Measurements from ENCODE around the gene NOSIP.
"Not testable (repeated sequence)": the region's sequence is repeated elsewhere in the genome, so short reads cannot be mapped to it uniquely, and the experiment has no call there.

Gene NOSIP, protein sequence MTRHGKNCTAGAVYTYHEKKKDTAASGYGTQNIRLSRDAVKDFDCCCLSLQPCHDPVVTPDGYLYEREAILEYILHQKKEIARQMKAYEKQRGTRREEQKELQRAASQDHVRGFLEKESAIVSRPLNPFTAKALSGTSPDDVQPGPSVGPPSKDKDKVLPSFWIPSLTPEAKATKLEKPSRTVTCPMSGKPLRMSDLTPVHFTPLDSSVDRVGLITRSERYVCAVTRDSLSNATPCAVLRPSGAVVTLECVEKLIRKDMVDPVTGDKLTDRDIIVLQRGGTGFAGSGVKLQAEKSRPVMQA

DNA sequence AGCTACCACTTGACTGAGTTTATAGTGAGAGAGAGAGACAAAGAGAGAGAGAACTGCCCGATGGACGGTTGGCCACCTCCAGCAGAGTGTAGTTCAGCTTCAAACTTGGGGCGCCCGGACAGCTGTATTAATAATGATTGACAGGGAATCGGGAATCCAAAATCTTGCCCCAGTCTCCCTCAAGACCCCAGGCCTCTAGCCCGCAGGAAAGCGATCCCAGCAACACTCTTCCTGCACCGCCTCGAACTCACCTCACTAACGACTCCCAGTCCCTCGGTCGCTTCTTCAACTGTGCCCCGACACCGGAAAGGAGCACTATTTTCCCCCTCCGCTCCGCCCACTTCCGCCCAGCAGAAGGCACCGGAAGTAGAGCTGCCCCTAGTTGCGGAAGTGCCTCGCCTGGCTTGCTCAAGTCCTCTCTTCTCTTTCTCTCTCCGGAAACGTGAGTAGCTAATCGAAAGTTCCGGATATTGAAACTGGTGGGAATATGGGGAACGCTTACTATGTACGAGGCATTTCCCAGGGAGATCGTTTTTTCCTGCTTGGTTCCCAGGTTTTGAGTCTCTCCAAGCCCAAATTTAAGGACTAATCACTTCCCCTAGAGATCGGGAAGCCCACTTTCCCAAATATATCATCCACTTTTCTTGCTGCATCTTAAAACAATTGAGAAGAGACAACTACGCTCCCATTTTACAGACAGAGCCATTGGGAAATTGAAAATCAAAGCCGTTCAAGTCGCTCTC is at the start of gene NOSIP:
Gene NOSIP, minus strand, starts transcription at position 293 of the 743 bp plus-strand sequence. CDS start 19,865 bp downstream, outside the sequence.
- peak; percentile 96 for DNase-seq

DNA sequence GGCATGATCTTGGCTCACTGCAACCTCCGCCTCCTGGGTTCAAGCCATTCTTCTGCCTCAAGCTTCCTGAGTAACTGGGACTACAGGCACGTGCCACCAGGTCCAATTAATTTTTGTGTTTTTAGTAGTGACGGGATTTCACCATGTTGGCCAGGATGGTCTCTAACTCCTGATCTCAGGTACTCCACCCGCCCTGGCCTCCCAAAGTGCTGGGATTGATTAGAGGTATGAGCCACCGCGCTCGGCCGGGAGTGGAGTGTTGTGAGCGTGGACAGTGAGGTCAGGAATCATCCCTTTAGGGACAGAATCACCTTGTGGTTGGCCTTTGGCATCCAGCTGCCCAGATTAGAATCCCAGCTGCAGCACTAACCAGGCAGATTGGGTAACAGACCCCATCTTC is 49.3 kb upstream of the NOSIP start:
- DNase-seq: no peak

DNA sequence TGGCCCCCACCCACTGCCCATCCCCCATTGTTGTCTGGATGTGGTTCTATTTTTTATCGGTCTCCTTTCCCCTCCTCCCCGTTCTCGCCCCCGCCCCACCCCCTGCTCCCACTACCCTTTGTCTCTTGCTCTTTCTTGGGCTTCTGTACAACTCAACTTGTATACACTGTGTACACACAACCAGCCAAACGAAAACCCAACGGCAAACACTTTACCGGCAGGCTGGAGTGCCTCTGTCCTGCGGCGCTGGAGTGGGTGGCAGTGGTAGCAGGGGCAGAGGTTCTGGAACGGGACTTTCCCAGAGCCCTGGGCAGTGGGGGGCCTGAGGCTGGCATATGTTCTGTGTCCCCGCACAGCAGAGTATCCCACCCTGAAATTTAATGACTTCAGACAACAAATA is 45.9 kb upstream of the NOSIP start:
- DNase-seq: no peak

DNA sequence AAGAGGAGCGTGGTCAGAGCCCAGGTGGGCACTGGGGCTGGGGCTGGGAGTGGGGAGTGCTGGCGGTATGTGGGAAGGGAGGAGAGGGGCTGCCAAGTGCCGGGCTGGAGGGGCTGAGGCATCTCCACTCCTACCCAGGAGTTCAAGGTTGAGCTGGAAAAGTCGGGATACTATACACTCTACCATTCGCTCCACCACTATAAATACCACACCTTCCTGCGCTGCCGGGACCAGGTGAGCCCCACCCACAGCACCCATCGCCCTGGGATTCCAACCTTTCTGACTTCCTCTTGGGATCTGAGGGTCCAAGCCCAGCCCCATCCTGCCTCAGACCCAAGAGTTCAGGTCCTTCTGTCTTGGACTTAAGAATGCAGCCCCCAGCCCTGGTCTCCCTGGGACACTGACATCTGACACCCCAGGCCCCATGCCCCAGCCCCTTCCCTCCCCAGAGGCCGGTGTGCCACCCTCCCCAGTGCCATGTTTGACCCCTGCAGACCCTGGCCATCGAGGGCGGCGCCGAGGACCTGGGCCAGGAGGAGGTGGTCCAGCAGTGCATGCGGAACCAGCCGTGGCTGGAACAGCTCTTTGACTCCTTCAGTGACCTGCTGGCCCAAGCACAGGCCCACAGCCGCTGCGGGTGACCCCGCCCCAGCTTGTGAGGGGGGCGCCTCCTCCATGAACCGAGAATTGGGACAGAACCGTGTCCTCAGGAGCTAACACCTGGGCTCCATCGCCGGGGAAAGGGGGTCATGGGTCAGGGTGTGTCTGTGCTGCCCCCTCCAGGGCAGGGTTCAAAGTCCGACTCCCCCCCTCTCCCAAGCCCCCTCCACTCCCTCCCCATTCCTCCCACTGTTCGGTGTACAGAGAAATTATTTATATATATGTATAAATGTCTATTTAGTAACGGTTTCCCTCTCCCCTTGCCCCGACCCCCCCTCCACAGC is 44.9 kb upstream of the NOSIP start:
- DNase-seq: no peak

DNA sequence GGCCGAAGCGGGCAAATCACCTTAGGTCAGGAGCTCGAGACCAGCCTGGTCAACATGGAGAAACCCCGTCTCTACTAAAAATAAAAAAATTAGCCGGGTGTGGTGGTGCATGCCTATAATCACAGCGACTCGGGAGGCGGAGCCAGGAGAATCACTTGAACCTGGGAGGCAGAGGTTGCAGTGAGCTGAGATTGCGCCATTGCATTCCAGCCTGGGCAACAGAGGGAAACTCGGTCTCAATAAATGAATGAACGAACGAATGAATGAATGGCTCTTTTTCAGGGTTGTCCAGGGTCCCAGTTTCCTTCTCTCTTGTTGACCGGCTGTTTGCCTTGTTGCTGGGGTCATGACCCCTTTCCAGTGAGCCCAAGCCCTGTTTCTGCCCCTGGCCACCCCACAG is 37.5 kb upstream of the NOSIP start:
- not testable (repeated sequence) for DNase-seq

DNA sequence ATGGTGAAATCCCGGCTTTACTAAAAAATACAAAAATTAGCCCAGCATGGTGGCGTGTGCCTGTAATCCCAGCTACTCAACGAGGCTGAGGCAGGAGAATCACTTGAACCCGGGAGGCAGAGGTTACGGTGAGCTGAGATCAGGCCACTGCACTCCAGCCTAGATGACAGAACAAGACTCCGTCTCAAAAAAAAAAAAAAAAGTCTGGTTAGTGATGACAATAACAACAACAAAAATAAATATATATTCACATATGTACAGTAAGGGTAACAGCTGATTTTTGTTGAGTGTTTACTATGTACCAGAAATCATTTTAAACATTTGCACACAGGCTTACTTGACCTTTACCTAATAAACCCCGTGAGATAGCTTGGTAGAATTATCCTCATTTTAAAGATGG is 36.6 kb upstream of the NOSIP start:
- DNase-seq: no peak

DNA sequence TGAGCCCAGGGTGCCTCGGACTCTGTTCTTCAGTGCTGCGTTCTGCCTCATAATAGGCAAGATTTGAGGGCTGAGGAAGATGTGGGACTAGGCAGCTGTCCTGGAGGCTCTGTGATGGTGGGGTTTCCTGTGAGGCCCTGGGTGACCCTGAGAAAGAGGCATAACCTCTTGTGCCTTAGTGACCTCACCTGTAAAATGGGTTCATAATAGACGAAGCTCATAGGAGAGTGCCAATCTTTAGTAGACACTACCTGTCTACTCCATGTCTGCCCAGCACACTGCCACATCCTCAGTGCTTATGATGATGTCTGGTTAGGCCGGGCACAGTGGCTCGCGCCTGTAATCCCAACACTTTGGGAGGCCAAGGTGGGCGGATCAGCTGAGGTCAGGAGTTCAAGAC is 36.2 kb upstream of the NOSIP start:
- no peak for DNase-seq

DNA sequence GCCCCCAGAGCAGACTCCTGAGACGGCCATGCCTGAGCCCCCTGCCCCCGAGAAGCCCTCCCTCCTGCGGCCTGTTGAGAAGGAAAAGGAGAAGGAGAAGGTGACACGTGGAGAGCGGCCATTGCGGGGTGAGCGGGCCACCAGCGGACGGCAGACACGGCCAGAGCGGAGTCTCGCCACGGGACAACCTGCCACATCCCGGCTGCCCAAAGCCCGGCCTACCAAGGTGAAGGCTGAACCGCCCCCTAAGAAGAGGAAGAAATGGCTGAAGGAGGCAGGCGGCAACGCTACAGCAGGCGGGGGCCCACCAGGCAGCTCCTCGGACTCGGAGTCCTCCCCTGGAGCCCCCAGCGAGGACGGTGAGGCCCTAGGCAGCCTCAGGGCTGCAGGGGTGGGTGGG is 35.5 kb upstream of the NOSIP start:
- DNase-seq: no peak

DNA sequence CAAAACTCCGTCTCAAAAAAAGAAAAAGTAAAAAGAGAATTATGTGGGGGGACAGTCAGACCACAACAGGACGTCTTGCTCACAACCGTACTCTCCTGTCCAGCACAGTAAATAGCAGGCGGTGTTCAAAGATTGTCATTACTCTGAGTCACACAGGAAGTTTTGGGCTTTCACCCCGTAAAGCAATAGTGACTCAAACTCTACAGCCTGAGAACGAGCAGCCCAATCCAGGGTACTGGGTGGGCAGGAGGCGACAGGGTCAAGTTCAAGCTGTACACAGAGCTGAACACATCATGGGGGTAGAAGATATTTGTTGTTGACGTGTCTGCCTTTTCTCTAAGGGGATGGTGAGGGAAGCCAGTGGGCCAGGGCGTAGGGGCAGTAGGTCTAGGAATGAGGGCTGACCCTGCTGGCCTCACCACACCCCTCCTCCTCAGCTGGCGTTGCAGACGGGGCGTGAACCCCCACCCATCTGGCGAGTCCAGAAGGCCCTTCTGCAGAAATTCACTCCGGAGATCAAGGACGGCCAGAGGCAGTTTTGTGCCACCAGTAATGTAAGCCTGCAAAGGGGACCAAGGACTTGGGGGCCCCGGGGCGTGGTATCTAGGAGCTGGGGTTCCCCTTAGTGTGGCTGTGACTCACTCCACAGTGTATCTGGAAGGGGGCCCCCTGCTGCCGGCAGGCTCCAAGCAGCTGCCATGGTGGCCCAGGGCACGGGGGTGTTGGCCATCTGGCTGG is 33.9 kb upstream of the NOSIP start:
- no peak for DNase-seq

DNA sequence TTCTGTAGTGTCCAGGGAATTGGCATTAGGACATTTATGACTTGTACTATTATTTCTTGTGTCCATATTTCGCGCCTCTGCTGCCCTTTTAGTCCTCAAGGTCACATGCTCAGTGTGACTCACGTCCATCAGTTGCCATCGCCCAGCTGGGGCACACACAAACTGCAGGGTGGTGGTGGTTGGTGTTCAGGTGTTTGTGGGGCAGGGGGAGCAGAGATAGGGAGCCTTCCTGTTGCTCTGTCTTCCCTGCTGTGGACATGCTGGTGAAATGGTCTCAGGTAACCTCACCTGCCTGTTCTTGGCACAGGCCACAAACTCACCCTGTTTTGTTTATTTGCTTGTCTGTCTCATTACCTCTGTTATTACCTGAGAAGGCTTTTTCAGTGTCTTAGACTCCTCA is 33.0 kb upstream of the NOSIP start:
- no peak for DNase-seq

DNA sequence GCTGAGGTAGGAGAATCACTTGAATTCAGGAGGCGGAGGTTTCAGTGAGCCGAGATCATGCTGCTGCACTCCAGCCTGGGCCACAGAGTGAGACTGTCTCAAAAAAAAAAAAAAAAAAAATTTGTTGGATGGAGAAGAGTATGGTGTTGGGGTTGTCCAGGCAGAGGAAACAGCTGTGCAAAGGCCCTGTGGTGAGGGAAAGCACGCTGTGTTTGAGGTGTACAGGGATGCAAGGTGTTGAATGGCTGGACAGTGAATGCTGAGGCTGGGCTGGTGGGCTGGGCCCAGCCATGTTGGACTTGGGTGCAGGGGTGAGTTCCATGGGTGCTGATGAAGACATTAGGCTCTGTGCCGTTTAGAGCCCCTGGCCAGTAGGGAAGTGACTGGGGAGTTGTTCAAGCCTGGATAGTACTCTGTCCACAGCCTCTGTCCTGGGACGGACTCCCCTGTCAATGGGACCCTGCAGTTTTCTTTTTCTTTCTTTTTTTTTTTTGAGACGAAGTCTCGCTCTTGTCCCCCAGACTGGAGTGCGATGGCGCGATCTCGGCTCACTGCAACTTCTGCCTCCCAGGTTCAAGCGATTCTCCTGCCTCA is 29.2 kb upstream of the NOSIP start:
- no peak for DNase-seq

DNA sequence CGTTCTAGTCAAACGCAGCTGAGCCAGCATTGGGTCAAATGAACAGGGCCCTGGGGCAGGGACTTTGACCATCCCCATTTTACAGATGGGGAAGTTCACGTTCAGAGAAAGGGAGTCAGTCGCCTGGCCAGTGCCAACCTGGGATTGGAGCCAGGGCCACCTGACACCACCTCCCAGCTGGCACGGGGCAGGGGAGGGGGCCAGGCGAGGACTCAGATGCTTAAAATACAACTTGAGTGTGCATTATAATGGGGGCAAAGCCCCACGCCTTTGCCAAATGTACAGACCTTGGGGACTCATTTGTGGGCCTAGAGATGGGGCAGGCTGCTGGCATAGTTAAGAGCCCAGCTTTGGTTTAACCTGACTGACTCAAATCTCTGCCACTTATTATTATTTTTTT is 25.2 kb upstream of the NOSIP start:
- DNase-seq: no peak

DNA sequence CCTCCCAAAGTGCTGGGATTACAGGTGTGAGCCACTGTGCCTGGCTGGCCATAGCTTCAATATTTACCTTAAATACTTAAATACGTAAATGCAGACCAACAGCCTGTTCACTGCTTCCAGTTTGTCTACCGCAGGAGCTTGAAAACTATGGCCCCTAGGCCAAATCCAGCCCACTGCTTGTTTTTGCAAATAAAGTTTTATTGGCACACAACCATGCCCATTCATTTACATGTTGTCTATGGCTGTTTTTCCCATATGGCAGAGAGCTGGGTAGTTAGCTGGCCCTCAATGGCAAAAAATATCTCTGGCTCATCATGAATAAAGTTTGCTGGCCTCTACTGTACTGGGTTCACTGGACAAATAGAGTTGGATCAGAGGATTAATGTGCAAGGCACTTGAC is 22.4 kb upstream of the NOSIP start:
- DNase-seq: no peak

DNA sequence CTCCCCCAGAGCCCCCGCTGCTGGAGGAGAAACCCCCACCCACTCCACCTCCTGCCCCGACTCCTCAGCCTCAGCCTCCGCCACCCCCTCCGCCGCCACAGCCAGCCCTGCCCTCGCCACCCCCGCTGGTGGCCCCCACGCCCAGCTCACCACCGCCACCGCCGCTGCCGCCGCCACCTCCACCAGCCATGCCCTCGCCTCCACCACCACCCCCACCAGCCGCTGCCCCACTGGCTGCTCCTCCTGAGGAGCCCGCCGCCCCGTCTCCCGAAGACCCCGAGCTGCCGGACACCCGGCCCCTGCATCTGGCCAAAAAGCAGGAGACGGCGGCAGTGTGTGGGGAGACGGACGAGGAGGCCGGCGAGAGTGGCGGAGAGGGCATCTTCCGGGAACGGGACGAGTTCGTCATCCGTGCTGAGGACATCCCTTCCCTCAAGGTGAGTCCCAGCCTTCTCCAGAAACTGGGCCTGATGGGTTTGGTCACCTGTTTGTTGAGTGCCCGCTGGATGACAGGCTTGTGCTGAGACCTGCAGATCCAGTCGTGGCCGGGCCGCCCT is 21.2 kb upstream of the NOSIP start:
- DNase-seq: no peak

DNA sequence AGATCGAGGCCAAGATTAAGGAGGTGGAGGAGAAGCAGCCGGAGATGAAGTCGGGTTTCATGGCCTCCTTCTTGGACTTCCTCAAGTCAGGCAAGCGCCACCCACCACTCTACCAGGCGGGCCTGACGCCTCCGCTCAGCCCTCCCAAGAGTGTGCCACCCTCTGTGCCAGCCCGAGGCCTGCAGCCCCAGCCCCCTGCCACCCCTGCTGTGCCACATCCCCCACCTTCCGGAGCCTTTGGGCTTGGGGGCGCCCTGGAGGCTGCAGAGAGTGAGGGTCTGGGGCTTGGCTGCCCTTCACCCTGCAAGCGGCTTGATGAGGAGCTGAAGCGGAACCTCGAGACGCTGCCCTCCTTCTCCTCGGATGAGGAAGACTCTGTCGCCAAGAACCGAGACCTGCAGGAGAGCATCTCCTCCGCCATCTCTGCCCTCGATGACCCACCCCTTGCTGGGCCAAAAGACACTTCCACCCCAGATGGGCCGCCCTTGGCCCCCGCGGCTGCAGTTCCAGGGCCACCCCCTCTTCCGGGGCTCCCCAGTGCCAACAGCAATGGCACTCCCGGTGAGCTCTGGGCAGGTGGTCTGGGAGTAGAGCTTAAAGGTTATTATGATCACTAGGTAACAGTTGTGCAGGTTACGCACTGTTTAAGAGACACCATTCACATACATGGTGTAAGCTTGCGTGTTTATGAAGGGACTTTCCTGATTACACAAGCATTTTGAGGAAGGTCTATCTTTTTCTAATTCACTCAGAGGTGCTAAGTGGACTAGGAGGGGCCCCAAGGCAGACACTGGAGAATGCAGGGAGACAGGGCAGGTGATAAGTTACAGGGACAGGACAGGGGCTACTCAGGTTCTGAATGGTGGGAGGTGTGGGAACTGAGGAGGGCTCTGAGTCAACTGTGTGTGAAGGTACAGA is 19.3 kb upstream of the NOSIP start:
- no peak for DNase-seq

DNA sequence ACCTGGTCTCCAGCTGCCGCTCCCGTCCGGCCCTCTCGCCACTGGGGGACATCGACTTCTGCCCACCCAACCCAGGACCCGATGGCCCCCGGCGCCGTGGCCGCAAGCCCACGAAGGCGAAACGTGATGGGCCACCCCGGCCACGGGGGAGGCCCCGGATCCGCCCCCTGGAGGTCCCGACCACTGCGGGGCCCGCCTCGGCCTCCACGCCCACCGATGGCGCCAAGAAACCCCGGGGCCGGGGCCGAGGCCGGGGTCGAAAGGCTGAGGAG is 17.3 kb upstream of the NOSIP start:
- no peak for DNase-seq

DNA sequence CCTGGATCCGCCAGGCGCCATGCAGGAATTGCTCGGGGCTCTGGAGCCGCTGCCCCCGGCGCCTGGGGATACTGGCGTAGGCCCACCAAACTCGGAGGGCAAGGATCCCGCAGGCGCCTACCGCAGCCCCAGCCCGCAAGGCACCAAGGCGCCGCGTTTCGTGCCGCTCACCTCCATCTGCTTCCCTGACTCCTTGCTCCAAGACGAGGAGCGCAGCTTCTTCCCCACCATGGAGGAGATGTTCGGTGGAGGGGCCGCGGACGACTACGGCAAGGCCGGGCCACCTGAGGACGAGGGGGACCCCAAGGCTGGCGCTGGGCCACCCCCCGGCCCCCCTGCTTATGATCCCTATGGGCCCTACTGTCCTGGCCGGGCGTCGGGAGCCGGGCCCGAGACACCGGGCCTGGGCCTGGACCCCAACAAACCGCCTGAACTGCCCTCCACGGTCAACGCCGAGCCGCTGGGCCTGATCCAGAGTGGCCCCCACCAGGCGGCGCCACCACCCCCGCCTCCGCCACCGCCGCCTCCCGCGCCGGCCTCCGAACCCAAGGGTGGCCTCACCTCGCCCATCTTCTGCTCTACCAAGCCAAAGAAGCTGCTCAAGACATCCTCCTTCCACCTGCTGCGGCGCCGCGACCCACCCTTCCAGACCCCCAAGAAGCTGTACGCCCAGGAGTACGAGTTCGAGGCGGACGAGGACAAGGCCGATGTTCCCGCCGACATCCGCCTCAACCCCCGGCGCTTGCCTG is 16.8 kb upstream of the NOSIP start:
- no peak for DNase-seq

DNA sequence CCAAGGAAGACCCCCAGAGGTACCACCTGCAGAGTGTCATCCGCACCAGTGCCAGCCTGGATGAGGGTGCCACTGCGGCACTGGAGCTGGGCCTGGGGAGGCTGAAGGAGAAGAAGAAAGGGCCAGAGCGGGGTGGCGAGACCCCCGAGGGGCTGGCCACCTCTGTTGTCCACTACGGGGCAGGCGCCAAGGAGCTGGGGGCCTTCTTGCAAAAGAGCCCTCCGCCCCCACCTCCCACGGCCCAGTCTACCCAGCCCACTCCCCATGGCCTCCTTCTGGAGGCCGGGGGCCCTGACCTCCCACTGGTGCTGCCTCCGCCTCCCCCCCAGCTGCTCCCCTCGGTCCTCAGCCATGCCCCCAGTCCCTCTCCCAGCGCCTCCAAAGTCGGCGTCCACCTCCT is 16.1 kb upstream of the NOSIP start:
- no peak for DNase-seq

DNA sequence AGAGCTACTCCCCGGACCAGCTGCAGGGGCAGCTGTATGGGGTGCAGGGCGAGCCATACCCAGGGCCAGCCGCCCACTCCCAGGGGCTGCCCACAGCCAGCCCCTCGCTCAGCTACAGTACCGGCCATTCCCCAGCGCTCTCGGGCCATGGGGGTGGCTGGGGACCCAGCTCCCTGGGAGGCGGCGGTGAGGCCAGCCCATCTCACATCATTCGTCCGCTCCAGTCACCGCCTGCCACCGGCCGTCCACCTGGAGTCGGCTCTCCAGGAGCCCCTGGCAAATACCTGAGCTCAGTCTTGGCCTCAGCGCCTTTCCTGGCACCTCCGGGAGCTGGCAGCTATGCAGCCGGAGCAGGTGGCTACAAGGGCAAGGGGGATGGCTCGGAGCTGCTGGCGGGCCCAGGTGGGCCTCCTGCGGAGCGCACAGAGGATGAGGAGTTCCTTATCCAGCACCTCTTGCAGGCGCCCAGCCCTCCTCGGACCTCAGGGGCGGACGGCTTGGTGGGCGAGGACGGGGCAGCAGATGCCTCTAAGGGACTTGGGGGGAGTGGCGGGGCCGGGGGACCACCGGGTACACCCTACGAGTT is 15.6 kb upstream of the NOSIP start:
- DNase-seq: no peak
